SK-N-MC (cell line): ENCODE results near the gene CAMSAP2.

Source experiments
- EZH2 ChIP-seq: fragments of 200-600 bp; sonication (generic); IDR thresholded peaks from one replicate; pipeline ENCODE4 v1.6.1; 2017; ENCODE audit warnings: antibody characterized with exemption
- FOXP2 ChIP-seq: optimal IDR thresholded peaks from 2 replicates; pipeline ENCODE3; 2011; ENCODE audit warnings: mild to moderate bottlenecking, moderate library complexity; ENCODE audit not compliant: insufficient read depth; ENCODE audit errors: extremely low read length, control extremely low read depth
- POLR2AphosphoS5 ChIP-seq: IDR thresholded peaks from 2 replicates; pipeline ENCODE4 v1.6.1; 2012; ENCODE audit warnings: mild to moderate bottlenecking, low read depth, low read length, borderline replicate concordance

- TF ChIP-seq EZH2: no peak
- no peak for TF ChIP-seq POLR2AphosphoS5
- no peak for TF ChIP-seq FOXP2
These were observed 151.3 kb downstream of the CAMSAP2 start for GRCh38 chr1:200890027-200890426.
